Spleen (tissue), 7 donors: Measurements from ENCODE around the gene VENTX.

Experiments used
- CTCF ChIP-seq, 11 experiments: fragments of 200-600 bp in 7 of 11; fragments of 450-650 bp in 4 of 11; sonication (generic) in 4 of 11; IDR thresholded peaks in 8 of 11; conservative IDR thresholded peaks in 3 of 11; 1 replicate in 7 of 11; 2 replicates in 4 of 11; pipeline versions ENCODE4 v1.4.0 to v1.8.0; 2016 to 2021; ENCODE audit warnings: antibody characterized with exemption in 11 of 11, inconsistent platforms in 4 of 11, mild to moderate bottlenecking in 1 of 11
- POLR2AphosphoS5 ChIP-seq, 3 donors: sonication (generic); formaldehyde crosslinking; IDR thresholded peaks; one replicate each; pipeline ENCODE4 v1.5.1; 2017; ENCODE audit warnings: antibody characterized with exemption in 3 of 3
- donor health status: DM: no; HTN: no; CAD: no; lungs with moderate emphysema.
- donor health status: DM: no; HTN: no; CAD: no.
- donor health status: DM: no; HTN: no; CAD: no.

GRCh38 chr10:133272964-133273420, 35.3 kb downstream of the VENTX start:
- no peak for TF ChIP-seq CTCF (IDR thresholded peaks at IDR 0.05 in 8 of 11, conservative IDR thresholded peaks at IDR 0.05 in 3 of 11)
- peak in 1 of 3 donors; percentile 6 for TF ChIP-seq POLR2AphosphoS5 (IDR thresholded peaks at IDR 0.05)
